Stomach (tissue), 9 donors: ENCODE data around the gene NEU2. TPM values are rescaled to one million over a fixed set of nuclear protein-coding genes. Genes with fewer than 3 reads are reported as not detected.

Source experiments
- DNase-seq, 2 donors: peaks; one replicate each; pipeline versions ENCODE4 v3.0.0 to v3.0.0-alpha.2; 2013 to 2019
- H3K27ac ChIP-seq, 5 donors: fragments of 200-600 bp in 4 of 5; sonication (generic) in 4 of 5; one replicate each; pipeline ENCODE4 v1.5.1; 2013 to 2019; ENCODE audit warnings: mild to moderate bottlenecking in 1 of 5, moderate library complexity in 1 of 5
- H3K27me3 ChIP-seq, 3 donors: fragments of 200-600 bp; sonication (generic); one replicate each; pipeline ENCODE4 v1.5.1; 2017 to 2019; ENCODE audit warnings: mixed run types in 1 of 3
- H3K36me3 ChIP-seq, 4 donors: fragments of 200-600 bp; sonication (generic); 1 replicate in 3 of 4; 2 replicates in 1 of 4; pipeline ENCODE4 v1.5.1; 2016 to 2019
- H3K4me1 ChIP-seq, 4 donors: fragments of 200-600 bp; sonication (generic); one replicate each; pipeline ENCODE4 v1.5.1; 2016 to 2019
- H3K4me3 ChIP-seq, 4 donors: fragments of 200-600 bp; sonication (generic) in 3 of 4; one replicate each; pipeline ENCODE4 v1.5.1; 2016 to 2019; ENCODE audit warnings: mild to moderate bottlenecking in 1 of 4
- H3K9me3 ChIP-seq, 4 donors: fragments of 200-600 bp; sonication (generic); one replicate each; pipeline ENCODE4 v1.5.1; 2016 to 2019
- CTCF ChIP-seq, 7 experiments: fragments of 450-650 bp in 4 of 7; fragments of 200-600 bp in 3 of 7; sonication (generic) in 3 of 7; IDR thresholded peaks; one replicate each; pipeline ENCODE4 v1.5.1; 2016 to 2019; ENCODE audit warnings: antibody characterized with exemption in 7 of 7, control low read depth in 2 of 7, mild to moderate bottlenecking in 1 of 7
- EP300 ChIP-seq: sonication (generic); formaldehyde crosslinking; IDR thresholded peaks from one replicate; pipeline ENCODE4 v1.6.1; 2017; ENCODE audit warnings: antibody characterized with exemption
- POLR2A ChIP-seq, 4 donors: fragments of 450-650 bp; IDR thresholded peaks; one replicate each; pipeline ENCODE4 v1.6.1; 2016; ENCODE audit warnings: antibody characterized with exemption in 4 of 4, control low read depth in 2 of 4, mild to moderate bottlenecking in 1 of 4, moderate library complexity in 1 of 4
- POLR2AphosphoS5 ChIP-seq, 3 donors: sonication (generic); formaldehyde crosslinking; IDR thresholded peaks; one replicate each; pipeline ENCODE4 v1.6.1; 2016; ENCODE audit warnings: antibody characterized with exemption in 3 of 3
- WGBS, 5 donors: extraction: QIAGEN DNeasy Blood & Tissue Kit in 3 of 5; methylation state at CpG; one replicate each; pipeline versions ENCODE4 v1.1.5 to v1.1.7; 2013 to 2018; 5-methylcytosine and 5-hydroxymethylcytosine counted together
- intact Hi-C: fragments of 100-400 bp; cut with DNase I; formaldehyde crosslinking; loops from one replicate; pipeline ENCODE4 v1.15.1; 2023; ENCODE audit warnings: low total_unique reads
- polyA plus RNA-seq, 3 donors: library from polyadenylated mRNA; stranded (reverse); fragments of 200-250 nt; gene quantifications; one replicate each; pipeline ENCODE4 v1.2.3, GENCODE V29; 2013
- total RNA-seq, 5 donors: library from RNA; depleted of rRNA; stranded (reverse); fragments of >200 nt; gene quantifications; one replicate each; pipeline versions ENCODE4 v1.1.0 to v1.2.3, GENCODE V29; 2014 to 2016
- donor health status: healthy with polysubstance abuse.
- donor health status: Bipolar disorder and iron deficiency.
- donor health status: healthy.

NEU2 gene
- total and polyA plus RNA-seq, 8 donors: not detected

- Histone ChIP-seq H3K27ac (no peak overlapping the region), H3K9me3 (peaks cover 0 to 6% (median under 1%) of the 10 kb centered on the region in 4 donors), H3K36me3 (no peaks in the 10 kb centered on the region), H3K4me3 (no peak overlapping the region), H3K4me1 (peaks cover 0 to 7% (median 0%) of the 10 kb centered on the region in 4 donors), H3K27me3 (no peaks in the 10 kb centered on the region)
- intact Hi-C loops: no loop called here
- 89 to 94% (median 92%) methylated on average over 6 to 8 of the region's 8 CpGs for WGBS, 5 donors
- no peak for TF ChIP-seq EP300
- no peak for TF ChIP-seq POLR2AphosphoS5 (IDR thresholded peaks at IDR 0.05)
- no peak for TF ChIP-seq CTCF (IDR thresholded peaks at IDR 0.05)
- no peak for TF ChIP-seq POLR2A (IDR thresholded peaks at IDR 0.05)
- no peak for DNase-seq
Measured at GRCh38 chr2:233022561-233022960, 9.9 kb upstream of the NEU2 start.

GRCh38 chr2:233023007-233023760 lies 9.3 kb upstream of the NEU2 start:
- DNase-seq: no peak
- WGBS, 5 donors: 86 to 90% (median 88%) methylated on average over 17 to 18 of the region's 18 CpGs
- H3K27me3 ChIP-seq: no peaks in the 10 kb centered on the region
- peaks cover 0 to 3% (median 0%) of the 10 kb centered on the region in 4 donors for H3K9me3 ChIP-seq
- H3K4me3 ChIP-seq: no peak overlapping the region
- TF ChIP-seq EP300: no peak
- TF ChIP-seq CTCF (IDR thresholded peaks at IDR 0.05): no peak
- no peak for TF ChIP-seq POLR2AphosphoS5 (IDR thresholded peaks at IDR 0.05)
- no peak for TF ChIP-seq POLR2A (IDR thresholded peaks at IDR 0.05)
- intact Hi-C loops: no loop called here
- peaks cover 0 to 7% (median 0%) of the 10 kb centered on the region in 4 donors for H3K4me1 ChIP-seq
- H3K36me3 ChIP-seq: no peaks in the 10 kb centered on the region
- no peak overlapping the region for H3K27ac ChIP-seq

GRCh38 chr2:233023761-233024410 lies 8.6 kb upstream of the NEU2 start:
- 88 to 94% (median 93%) methylated on average over 10 to 14 of the region's 14 CpGs for whole genome bisulfite sequencing, 5 donors
- H3K27me3 ChIP-seq: no peaks in the 10 kb centered on the region
- no peaks in the 10 kb centered on the region for H3K36me3 ChIP-seq
- DNase-seq: no peak
- no peak overlapping the region for H3K4me3 ChIP-seq
- H3K4me1 ChIP-seq: peaks cover 0 to 7% (median 0%) of the 10 kb centered on the region in 4 donors
- intact Hi-C loops: no loop called here
- TF ChIP-seq EP300 (no peak), POLR2AphosphoS5 (IDR thresholded peaks at IDR 0.05) (no peak), CTCF (IDR thresholded peaks at IDR 0.05) (no peak), POLR2A (IDR thresholded peaks at IDR 0.05) (no peak)
- H3K9me3 ChIP-seq: no peaks in the 10 kb centered on the region
- H3K27ac ChIP-seq: no peak overlapping the region

- H3K36me3 ChIP-seq: no peaks in the 10 kb centered on the region
- H3K9me3 ChIP-seq: no peaks in the 10 kb centered on the region
- H3K4me3 ChIP-seq: no peak overlapping the region
- no peak for DNase-seq
- intact Hi-C loops: no loop called here
- no peaks in the 10 kb centered on the region for H3K27me3 ChIP-seq
- WGBS, 5 donors: 82 to 90% (median 87%) methylated on average over 7 of the region's 7 CpGs
- peaks cover 0 to 7% (median 0%) of the 10 kb centered on the region in 4 donors for H3K4me1 ChIP-seq
- TF ChIP-seq POLR2A (IDR thresholded peaks at IDR 0.05) (no peak), CTCF (IDR thresholded peaks at IDR 0.05) (no peak), EP300 (no peak), POLR2AphosphoS5 (IDR thresholded peaks at IDR 0.05) (no peak)
- no peak overlapping the region for H3K27ac ChIP-seq
Measured at GRCh38 chr2:233025706-233026105, 6.8 kb upstream of the NEU2 start.
